PC-3 (cell line): ENCODE measurements around the gene SELENOP. TPM values are rescaled to one million over a fixed set of nuclear protein-coding genes. Genes with fewer than 3 reads are reported as not detected.

Experiments used
- ATAC-seq: fragments of 200-7000 bp; cut with Tn5 transposase; 2 replicates; pipeline ENCODE4 v1.9.1; 2020; ENCODE audit warnings: mild to moderate bottlenecking, moderate library complexity
- BruUV-seq: library from RNA; stranded (reverse); fragments of 400-500 nt; replicated peaks from 2 replicates; lab custom pipeline; 2021; lab: Mats Ljungman, UMichigan
- CTCF ChIA-PET: fragments of 300-600 bp; sonication (Branson Sonifier 250); formaldehyde crosslinking; loops from one replicate; lab custom pipeline; 2022; ENCODE audit warnings: antibody characterized with exemption; lab: Charles Lee
- POLR2A ChIA-PET: fragments of 300-600 bp; sonication (Branson Sonifier 250); formaldehyde crosslinking; loops from one replicate; lab custom pipeline; 2022; ENCODE audit warnings: antibody characterized with exemption; ENCODE audit not compliant: unreplicated experiment; lab: Charles Lee
- DNase-seq: peaks from one replicate; pipeline ENCODE4 v3.0.0-alpha.2; 2015
- H2AFZ ChIP-seq: fragments of 300-600 bp; sonication (generic); 2 replicates; pipeline ENCODE4 v1.6.0; 2016; ENCODE audit warnings: antibody characterized with exemption, low read length
- H3F3A ChIP-seq: fragments of 300-600 bp; sonication (generic); one replicate; pipeline ENCODE4 v1.6.0; 2017; ENCODE audit warnings: antibody characterized with exemption, low read length, control low read depth, mild to moderate bottlenecking; ENCODE audit not compliant: unreplicated experiment
- H3K27ac ChIP-seq: fragments of 300-600 bp; sonication (generic); 2 replicates; pipeline ENCODE4 v1.5.1; 2016; ENCODE audit warnings: mild to moderate bottlenecking, low read length
- H3K27me3 ChIP-seq: fragments of 300-600 bp; sonication (generic); 2 replicates; pipeline ENCODE4 v1.6.1; 2016; ENCODE audit warnings: low read length, mixed read lengths
- H3K36me3 ChIP-seq: fragments of 300-600 bp; sonication (generic); 2 replicates; pipeline ENCODE4 v1.6.1; 2016; ENCODE audit warnings: low read depth, mixed run types, low read length, mixed read lengths
- H3K4me1 ChIP-seq: fragments of 300-600 bp; sonication (generic); 2 replicates; pipeline ENCODE4 v1.5.1; 2016; ENCODE audit warnings: low read length; ENCODE audit not compliant: insufficient read depth
- H3K4me2 ChIP-seq: fragments of 300-600 bp; sonication (generic); 2 replicates; pipeline ENCODE4 v1.6.0; 2016; ENCODE audit warnings: low read length
- H3K4me3 ChIP-seq: fragments of 300-600 bp; sonication (generic); 2 replicates; pipeline ENCODE4 v1.5.1; 2016; ENCODE audit warnings: mild to moderate bottlenecking, low read length, mixed read lengths
- H3K79me2 ChIP-seq: fragments of 300-600 bp; sonication (generic); 2 replicates; pipeline ENCODE4 v1.6.1; 2017; ENCODE audit warnings: low read length, mixed read lengths
- H3K9ac ChIP-seq: fragments of 300-600 bp; sonication (generic); 2 replicates; pipeline ENCODE4 v1.6.0; 2016; ENCODE audit warnings: mild to moderate bottlenecking, low read length
- H3K9me2 ChIP-seq: fragments of 300-600 bp; sonication (generic); replicated peaks from 2 replicates; pipeline ENCODE4 v1.6.1; 2016; ENCODE audit warnings: mixed run types, low read length, mixed read lengths
- H3K9me3 ChIP-seq: fragments of 300-600 bp; sonication (generic); 2 replicates; pipeline ENCODE4 v1.6.1; 2016; ENCODE audit warnings: low read length, mixed read lengths
- H4K20me1 ChIP-seq: fragments of 300-600 bp; sonication (generic); 2 replicates; pipeline ENCODE4 v1.6.1; 2016; ENCODE audit warnings: low read length, mixed read lengths
- EZH2 ChIP-seq: fragments of 300-600 bp; sonication (generic); IDR thresholded peaks from one replicate; pipeline ENCODE4 v1.6.1; 2017; ENCODE audit warnings: antibody characterized with exemption, mild to moderate bottlenecking, low read length; ENCODE audit not compliant: unreplicated experiment
- EZH2phosphoT487 ChIP-seq: fragments of 300-600 bp; sonication (generic); IDR thresholded peaks from 2 replicates; pipeline ENCODE4 v1.6.1; 2018; ENCODE audit warnings: mild to moderate bottlenecking, antibody characterized with exemption, low read length, borderline replicate concordance
- intact Hi-C: fragments of 100-400 bp; cut with micrococcal nuclease; formaldehyde crosslinking; loops from 2 replicates; pipeline ENCODE4 v1.9.0; 2023
- total RNA-seq: library from RNA; depleted of rRNA; stranded (reverse); fragments of >200 nt; gene quantifications from 2 replicates; pipeline ENCODE4 v1.2.3, GENCODE V29; 2014
- TF ChIP-seq, protein P1 (sequence below): fragments of 300-600 bp; sonication (generic); conservative IDR thresholded peaks from 2 replicates; pipeline ENCODE4 v1.5.1; 2017; ENCODE audit warnings: antibody characterized with exemption, low read depth, mild to moderate bottlenecking, low read length

The SELENOP gene
- total RNA-seq, 1 experiment from 2014 or later, result 3.3 TPM

DNA sequence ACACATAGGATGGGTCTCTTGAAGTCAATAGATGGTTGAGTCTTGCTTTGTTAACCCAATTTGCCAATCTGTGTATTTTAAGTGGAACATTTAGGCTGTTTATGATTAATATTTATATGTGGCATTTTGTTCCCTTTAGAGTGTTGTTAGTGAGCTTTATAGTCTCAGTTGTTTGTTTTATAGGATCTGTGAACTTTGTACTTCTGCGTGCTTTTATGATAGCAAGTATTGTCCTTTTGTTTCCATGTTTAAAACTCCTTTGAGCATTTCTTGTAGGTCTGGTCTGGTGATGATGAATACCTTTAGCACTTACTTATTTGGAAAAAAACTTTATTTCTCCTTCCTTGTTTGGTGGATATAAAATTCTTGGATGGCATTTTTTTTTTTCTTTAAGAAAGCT is 23.8 kb downstream of the SELENOP start:
- Histone ChIP-seq H3K9ac (no peak overlapping the region), H4K20me1 (no peaks in the 10 kb centered on the region), H3K4me2 (no peak overlapping the region), H3K4me3 (no peak overlapping the region), H3K4me1 (no peaks in the 10 kb centered on the region), H3K9me2 (no peaks in the 10 kb centered on the region), H3K36me3 (0 out of 2 replicates have a peak, but pooled peaks cover 3% of the 10 kb centered on the region), H3K27me3 (no peaks in the 10 kb centered on the region), H3K27ac (no peak overlapping the region), H3K79me2 (no peaks in the 10 kb centered on the region), H3K9me3 (peaks cover 27% of the 10 kb centered on the region), H2AFZ (no peak overlapping the region), H3F3A (no peaks in the 10 kb centered on the region)
- ChIA-PET CTCF (no interaction called here), POLR2A (no interaction called here)
- TF ChIP-seq EZH2phosphoT487 (no peak), EZH2 (no peak)
- TF ChIP-seq, protein P1, sequence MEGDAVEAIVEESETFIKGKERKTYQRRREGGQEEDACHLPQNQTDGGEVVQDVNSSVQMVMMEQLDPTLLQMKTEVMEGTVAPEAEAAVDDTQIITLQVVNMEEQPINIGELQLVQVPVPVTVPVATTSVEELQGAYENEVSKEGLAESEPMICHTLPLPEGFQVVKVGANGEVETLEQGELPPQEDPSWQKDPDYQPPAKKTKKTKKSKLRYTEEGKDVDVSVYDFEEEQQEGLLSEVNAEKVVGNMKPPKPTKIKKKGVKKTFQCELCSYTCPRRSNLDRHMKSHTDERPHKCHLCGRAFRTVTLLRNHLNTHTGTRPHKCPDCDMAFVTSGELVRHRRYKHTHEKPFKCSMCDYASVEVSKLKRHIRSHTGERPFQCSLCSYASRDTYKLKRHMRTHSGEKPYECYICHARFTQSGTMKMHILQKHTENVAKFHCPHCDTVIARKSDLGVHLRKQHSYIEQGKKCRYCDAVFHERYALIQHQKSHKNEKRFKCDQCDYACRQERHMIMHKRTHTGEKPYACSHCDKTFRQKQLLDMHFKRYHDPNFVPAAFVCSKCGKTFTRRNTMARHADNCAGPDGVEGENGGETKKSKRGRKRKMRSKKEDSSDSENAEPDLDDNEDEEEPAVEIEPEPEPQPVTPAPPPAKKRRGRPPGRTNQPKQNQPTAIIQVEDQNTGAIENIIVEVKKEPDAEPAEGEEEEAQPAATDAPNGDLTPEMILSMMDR, result no peak
- intact Hi-C loops, result no loop called here
- no peak for ATAC-seq
- DNase-seq, result no peak
- no TSS peak for BruUV-seq

DNA sequence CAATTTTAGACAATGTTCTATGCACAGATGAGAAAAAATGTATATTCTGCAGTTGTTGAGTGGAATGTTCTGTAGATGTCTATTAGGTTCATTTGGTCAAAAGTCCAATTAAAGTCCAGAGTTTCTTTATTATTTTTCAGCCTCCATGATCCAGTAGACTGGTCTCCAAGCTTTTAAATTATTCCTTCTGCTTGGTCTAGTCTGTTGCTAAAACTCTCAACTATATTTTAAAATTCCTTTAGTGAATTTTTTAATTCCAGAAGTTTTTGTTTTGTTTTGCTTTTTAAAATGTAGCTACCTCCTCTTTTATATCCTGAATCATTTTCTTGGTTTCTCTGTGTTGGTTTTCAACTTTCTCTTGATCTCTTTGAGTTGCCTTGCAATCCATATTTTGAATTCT is 24.6 kb downstream of the SELENOP start:
- Histone ChIP-seq H3K27ac (no peak overlapping the region), H3K4me3 (no peak overlapping the region), H3K36me3 (0 out of 2 replicates have a peak, but pooled peaks cover 3% of the 10 kb centered on the region), H3K9me3 (peaks cover 27% of the 10 kb centered on the region), H4K20me1 (no peaks in the 10 kb centered on the region), H3K4me1 (no peaks in the 10 kb centered on the region), H3K79me2 (no peaks in the 10 kb centered on the region), H3F3A (no peaks in the 10 kb centered on the region), H3K9me2 (no peaks in the 10 kb centered on the region), H3K27me3 (no peaks in the 10 kb centered on the region), H3K4me2 (no peak overlapping the region), H3K9ac (no peak overlapping the region), H2AFZ (no peak overlapping the region)
- no peak for ATAC-seq
- ChIA-PET POLR2A (no interaction called here), CTCF (no interaction called here)
- no peak for DNase-seq
- intact Hi-C loops, result no loop called here
- TF ChIP-seq, protein P1, result no peak
- TF ChIP-seq EZH2 (no peak), EZH2phosphoT487 (no peak)
- no TSS peak for BruUV-seq

GRCh38 chr5:42785756-42786155 is 25.9 kb downstream of the SELENOP start:
- intact Hi-C loops, result no loop called here
- peaks cover 27% of the 10 kb centered on the region for H3K9me3 ChIP-seq
- DNase-seq (no peak), ATAC-seq (no peak)
- no peaks in the 10 kb centered on the region for H3K79me2 ChIP-seq
- CTCF ChIA-PET, result no interaction called here
- no peaks in the 10 kb centered on the region for H4K20me1 ChIP-seq
- H3K27me3 ChIP-seq, result no peaks in the 10 kb centered on the region
- POLR2A ChIA-PET, result no interaction called here
- 0 out of 2 replicates have a peak, but pooled peaks cover 3% of the 10 kb centered on the region for H3K36me3 ChIP-seq
- H3F3A ChIP-seq, result no peaks in the 10 kb centered on the region
- no TSS peak for BruUV-seq
- no peak overlapping the region for H3K9ac ChIP-seq
- no peak overlapping the region for H3K4me3 ChIP-seq
- H3K9me2 ChIP-seq, result no peaks in the 10 kb centered on the region
- H3K27ac ChIP-seq, result no peak overlapping the region
- no peak overlapping the region for H3K4me2 ChIP-seq
- H3K4me1 ChIP-seq, result no peaks in the 10 kb centered on the region
- H2AFZ ChIP-seq, result no peak overlapping the region
- TF ChIP-seq, protein P1, result no peak
- TF ChIP-seq EZH2 (no peak), EZH2phosphoT487 (no peak)
